Measurements from ENCODE around the gene RPS6KA2.
"Not testable (repeated sequence)": the region's sequence is repeated elsewhere in the genome, so short reads cannot be mapped to it uniquely, and the experiment has no call there.

RPS6KA2 gene

DNA sequence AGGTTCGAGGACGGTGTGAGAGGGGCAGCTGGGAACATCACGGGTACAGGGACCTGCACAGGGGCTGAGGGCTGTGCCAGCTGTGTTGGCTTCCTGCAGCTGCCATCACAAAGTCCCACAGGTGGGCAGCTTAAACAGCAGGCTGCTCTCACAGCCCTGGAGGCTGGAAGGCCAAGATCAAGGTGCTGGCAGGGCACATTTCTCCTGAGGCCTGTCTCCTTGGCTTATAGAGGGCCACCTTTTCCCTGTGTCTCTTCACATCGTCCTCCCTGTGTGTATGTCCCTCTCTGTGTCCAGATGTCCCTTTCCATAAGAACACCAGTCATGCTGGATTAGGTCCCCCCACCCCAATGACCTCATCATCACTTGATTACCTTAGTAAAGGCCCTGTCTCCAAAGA, 229.2 kb downstream of the RPS6KA2 start:
- DNase-seq (ENCODE audit: low read depth): no peak

DNA sequence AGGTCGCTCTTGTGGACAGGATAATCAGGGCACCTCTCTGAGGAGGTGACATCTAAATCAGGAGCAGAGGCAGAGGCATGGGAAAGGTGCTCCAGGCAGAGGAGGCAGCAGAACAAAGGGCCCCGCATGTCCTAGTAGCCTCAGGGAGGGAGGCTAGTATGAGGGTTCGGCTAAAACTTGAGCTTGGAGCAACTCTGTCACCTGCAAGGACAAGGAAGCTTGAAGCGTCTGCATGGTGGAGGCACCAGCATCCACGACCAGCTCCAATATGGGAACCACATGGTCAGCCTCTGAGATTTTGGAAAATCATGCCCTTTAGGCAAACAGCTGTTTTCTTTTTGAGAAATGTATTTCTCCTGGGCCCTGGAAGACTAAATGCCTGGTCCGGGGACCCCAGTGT, 231.3 kb downstream of the RPS6KA2 start:
- DNase-seq (ENCODE audit: low read depth): no peak

DNA sequence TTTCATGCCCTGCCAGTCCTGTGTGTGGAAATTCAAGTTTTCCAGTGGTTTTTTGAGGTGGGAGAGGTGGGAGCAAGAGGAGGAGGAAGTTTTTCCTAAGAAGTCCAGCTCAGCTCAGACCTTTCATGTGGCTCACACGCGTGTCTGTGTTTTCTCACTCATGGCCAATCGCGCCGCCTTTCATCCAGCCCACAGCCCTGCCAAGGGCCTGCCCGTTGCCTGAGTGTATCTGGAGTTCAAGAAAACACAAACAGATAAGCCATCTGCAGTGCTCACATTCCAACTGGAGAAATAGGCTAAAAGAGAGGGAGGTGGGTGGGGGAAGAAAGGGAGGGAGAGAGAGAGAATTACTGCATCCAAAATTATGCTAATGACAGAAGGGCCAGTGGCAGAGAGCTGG, 231.7 kb downstream of the RPS6KA2 start:
- DNase-seq (ENCODE audit: low read depth): no peak

DNA sequence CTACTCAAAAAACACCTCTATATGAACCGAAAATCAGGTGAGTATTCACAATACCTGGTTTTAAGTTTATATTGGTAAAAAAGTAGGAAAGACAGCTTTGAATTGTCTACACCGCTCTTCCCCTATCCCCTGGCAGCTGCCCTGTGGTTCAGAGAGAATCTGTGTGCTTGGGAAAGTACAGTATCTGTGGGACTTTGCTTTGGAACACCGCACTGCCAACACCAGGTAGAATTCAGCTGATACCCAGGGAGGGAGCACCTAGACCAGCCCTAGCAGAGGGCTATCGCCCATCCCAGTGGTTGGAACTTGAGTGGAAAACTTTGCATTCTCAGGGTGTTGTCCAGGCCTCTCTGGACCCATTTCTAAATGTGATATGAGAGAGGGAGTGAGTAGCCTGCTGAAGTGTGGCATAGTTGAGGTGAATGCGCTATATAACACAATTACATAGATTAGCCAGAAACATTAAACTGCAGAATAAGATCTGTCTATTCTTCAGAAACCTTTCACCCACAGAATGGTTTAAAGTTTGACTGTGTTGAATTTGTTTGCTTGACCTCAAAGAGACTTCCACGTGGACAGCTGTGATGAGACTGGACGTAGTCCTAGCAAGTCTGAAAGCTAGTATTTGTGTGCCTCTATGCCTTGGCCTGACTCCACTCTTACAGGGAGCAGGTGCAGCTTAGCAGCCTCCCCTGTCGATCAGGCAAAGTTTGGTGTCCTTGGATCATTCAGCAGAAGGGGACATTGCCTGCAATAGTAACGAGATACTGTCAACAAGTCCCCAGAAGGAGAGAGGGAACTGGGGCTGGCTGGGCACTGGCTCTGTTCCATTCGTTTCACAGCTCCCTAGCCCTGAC, 232.8 kb downstream of the RPS6KA2 start:
- no peak for DNase-seq (ENCODE audit: low read depth)

DNA sequence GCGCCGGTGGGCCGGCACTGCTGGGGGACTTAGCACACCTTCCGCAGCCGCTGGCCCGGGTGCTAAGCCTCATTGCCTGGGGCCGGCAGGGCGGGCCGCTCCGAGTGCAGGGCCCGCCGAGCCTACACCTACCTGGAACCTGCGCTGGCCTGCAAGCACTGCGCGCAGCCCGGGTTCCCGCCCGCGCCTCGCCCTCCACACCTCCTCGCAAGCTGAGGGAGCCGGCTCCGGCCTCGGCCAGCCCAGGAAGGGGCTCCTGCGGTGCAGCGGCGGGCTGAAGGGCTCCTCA, 233.6 kb downstream of the RPS6KA2 start:
- DNase-seq (ENCODE audit: low read depth): no peak

DNA sequence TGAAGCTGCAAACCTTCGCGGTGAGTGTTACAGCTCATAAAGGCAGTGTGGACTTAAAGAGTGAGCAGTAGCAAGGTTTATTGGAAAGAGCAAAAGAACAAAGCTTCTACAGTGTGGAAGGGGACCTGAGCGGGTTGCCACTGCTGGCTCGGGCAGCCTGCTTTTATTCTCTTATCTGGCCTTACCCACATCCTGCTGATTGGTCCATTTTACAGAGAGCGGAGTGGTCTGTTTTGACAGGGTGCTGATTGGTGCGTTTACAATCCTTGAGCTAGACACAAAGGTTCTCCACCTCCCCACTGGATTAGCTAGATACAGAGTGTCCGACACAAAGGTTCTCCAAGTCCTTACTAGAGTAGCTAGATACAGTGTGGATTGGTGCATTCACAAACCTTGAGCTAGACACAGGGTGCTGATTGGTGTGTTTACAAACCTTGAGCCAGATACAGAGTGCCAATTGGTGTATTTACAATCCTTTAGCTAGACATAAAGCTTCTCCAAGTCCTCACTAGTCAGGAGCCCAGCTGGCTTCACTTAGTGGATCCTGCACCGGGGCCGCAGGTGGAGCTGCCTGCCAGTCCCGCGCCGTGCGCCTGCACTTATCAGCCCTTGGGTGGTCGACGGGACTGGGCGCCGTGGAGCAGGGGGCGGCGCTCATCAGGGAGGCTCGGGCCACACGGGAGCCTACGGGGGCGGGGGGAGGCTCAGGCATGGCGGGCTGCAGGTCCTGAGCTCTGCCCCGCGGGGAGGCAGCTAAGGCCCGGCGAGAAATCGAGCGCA, 234.1 kb downstream of the RPS6KA2 start:
- DNase-seq (ENCODE audit: low read depth): not testable (repeated sequence)

DNA sequence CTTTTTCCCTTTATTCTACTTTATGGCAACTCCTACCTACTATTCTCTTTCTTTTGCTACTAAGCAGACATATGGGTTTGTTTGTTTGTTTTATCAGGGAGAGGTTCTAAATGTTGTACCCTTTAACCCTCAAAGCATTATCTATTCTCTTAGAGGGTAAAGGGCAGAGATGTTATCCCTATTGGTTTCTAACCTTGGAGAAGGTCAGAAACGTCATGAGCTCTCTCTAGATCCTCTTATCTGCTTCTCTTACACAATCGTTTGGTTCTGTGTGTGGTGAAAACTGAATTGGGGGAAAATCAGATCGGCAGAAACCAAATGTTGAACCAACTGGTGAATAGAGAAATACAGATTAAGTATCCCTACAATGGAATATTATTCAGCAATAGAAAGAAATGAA, 237.9 kb downstream of the RPS6KA2 start:
- DNase-seq (ENCODE audit: low read depth): no peak

DNA sequence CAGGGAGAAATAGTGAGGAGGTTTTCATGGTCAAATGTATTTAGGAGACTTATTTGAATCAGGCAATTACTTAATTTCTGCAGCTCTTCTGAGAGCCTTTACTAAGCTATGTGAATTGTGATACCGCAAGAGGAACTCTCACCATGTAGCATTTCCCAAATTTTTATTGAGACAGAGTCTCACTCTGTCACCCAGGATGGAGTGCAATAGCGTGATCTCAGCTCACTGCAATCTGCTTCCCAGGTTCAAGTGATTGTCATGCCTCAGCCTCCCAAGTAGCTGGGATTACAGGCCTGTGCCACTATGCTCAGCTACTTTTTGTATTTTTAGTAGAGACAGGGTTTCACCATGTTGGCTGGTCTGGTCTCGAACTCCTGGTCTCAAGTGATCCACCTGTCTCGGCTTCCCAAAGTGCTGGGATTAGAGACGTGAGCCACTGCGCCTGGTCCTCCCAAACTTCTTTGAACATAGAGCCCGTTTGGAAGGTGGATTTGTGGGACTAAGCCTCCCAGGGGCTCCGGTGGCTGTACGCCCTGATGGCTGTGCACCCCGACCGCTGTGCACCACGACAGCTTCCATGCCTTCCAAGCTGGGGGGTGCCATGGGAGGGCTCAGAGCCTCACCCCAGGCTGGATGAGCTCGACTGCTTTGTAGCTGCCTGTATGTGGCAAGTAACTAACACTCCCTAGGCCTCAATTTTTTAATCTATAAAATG, 238.6 kb downstream of the RPS6KA2 start:
- DNase-seq (ENCODE audit: low read depth): no peak

DNA sequence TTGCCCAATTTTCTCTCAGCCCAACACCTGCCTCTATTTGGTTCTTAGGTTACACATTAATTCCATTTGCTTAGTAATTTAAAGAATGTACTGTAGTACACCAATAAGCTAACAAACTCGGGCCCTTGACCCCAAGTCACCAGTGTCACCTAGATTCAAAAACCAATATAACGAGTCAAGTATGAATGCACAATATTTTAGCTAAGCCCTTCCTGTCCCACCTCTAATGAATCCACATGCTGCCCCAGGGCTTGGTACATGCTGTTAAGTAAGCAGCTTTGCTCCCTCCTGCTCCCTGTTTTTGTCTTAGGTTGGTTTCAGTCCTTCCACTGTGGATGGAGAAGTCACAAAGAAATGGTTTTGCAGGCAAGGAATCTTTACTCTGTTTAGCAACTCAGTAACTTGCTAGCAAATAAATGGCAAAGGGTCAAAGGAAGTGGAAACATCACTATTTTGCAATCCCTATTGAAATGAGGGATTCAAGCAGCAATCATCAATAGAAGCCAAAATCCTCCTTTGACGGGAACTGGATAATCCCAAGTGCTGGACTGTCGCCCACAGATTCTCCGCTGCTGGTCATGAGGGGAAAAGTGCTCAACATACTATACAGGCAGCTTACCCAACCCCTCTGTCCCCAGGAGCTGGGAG, 239.3 kb downstream of the RPS6KA2 start:
- no peak for DNase-seq (ENCODE audit: low read depth)

DNA sequence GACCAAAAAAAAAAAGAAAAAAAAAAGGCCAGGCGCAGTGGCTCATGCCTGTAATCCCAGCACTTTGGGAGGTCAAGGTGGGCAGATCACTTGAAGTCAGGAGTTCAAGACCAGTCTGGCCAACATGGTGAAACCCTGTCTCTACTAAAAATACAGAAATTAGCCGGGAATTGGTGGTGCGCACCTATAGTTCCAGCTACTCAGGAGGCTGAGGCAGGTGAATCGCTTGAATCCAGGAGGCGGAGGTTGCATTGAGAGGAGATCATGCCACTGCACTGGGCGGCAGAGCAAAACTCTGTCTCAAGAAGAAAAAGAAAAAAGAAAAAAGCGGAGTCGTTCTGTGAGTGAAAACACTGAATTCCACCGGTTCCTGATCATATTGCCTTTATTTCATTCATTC, 240.0 kb downstream of the RPS6KA2 start:
- DNase-seq (ENCODE audit: low read depth): not testable (repeated sequence)

DNA sequence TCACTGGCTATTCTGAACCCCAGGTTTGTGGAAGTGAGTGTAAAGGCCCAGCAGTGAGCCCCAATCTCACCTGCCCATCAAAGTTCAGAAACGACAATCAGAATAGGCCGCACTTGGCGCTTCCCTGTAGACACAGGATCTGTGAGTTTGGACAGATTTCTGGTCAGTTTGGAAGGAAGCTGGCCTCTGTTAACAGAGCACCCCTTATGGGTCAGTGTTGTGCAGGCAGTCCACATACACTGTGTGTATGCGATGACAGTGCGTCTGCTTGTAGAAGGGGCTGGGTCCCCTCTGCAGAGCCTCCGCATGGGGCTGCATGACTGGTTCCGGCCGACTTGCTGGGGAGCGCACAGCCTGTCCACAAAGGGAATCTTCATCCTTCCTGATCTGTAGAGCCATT, 240.9 kb downstream of the RPS6KA2 start:
- DNase-seq (ENCODE audit: low read depth): no peak

DNA sequence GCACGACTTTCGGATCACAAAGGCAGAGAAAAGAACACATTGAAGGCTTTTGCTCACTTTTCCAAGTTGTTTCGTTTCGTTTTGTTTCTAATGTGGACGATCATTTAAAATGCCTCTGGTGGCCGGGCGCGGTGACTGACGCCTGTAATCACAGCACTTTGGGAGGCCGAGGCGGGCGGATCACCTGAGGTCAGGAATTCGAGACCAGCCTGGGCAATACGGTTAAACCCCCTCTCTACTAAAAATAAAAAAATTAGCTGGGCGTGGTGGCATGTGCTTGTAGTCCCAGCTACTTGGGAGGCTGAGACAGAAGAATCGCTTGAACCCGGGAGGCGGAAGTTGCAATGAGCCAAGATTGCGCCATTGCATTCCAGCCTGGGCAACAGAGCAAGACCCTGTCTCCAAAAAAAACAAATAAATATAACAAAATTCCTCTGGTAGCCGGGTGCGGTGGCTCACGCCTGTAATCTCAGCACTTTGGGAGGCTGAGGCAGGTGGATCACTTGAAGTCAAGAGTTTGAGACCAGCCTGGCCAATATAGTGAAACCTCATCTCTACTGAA, 243.2 kb downstream of the RPS6KA2 start:
- not testable (repeated sequence) for DNase-seq (ENCODE audit: low read depth)

DNA sequence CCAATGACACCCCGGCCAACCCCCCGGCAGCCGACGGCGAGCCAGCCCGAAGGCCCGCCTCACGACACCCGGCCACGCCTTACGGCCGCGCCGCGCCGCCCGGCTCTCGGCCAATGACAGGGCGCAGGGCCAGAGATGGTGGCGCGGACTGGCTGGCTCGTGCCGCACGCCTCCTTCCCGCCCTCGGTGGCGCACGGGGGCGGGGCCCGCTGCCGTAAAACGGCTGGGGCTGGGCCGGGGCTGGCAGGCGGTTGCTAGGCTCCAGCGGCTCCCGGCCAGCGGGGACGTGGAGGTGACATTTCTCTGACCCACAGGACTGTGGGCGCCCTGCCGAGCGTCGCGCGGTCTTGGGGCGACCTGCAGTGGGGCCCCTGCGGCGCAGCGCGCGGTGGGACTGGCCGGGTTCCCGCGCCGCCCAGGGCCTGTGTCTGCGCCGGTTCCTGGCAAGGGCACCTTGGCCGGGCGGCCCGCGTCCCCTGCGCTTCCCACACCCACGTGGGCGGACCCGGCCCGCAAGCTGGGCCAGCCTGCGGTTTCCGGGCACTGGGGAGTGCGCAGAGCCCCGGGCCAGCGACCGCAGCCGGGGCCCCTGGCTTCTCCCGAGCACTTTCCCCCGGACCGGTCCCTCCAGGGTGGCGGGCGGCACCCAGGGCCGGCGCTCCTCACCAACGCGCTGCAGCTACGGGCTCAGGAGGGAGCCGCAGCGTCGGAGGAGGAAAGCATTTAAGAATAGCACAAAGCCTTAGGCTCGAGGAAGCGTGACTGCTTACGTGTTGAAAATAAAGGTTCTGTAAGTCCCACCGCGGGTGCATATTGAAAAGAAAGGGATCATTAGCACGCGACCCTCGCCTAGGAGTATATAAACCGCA, 243.9 kb downstream of the RPS6KA2 start, which contains the start of gene MPC1:
Gene MPC1 (minus strand): TSS at position 8 of the 869 bp plus-strand sequence. CDS start 64 bp downstream, outside the sequence.
- DNase-seq (ENCODE audit: low read depth): peak; percentile 90

DNA sequence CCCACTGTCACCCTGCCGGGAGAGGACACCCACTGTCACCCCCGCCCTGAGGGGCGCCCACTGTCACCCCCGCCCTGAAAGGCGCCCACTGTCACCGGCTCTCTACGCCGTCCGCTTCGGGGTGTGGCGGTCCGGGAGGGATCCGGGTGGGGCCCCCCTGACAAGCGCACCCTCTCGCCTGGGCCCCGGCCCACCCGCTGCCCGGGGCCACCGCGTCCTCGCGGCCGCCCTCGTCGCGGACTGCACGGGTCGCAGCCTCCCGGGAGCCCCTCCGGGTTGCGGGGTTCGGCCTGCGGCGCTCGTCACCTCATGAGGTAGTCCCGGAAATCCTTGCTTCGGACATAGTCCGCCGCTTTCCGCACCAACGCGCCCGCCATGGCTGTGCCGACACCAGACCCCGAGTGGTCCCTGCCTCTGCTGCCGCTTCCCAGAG, 244.5 kb downstream of the RPS6KA2 start:
- no peak for DNase-seq (ENCODE audit: low read depth)

DNA sequence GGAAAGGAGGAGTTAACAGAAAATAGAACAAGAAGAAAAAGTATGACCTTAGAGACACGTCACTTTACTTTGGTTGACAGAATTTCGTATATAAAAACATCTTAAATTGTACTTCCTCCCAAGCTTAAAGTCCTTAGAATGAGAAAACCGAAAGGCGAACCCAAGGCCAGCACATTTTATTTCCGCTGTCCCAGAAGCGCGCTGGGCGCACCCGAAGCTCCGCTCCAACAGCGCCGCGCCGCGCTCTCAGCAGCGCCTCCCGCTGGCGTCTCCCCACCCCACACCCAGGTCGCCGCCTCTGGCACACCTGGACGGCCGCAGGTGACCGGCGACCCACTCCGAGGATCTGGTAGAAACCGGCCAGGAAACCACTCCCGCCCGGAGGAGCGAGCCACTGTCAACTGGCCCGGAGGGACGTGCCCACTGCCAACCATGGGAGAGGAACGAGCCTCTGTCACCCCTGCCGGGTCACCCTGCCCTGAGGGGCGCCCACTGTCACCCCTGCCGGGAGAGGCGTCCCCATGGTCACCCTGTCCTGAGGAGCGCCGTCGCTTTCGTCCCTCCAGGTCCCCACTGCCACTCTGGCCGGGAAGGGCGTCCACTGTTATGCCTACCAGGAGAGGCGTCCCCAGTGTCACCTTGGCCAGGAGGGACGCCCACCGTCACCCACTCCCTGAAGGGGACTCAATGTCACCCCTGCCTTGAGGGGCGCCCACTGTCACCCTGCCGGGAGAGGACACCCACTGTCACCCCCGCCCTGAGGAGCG, 245.1 kb downstream of the RPS6KA2 start:
- DNase-seq (ENCODE audit: low read depth): peak; percentile 31

DNA sequence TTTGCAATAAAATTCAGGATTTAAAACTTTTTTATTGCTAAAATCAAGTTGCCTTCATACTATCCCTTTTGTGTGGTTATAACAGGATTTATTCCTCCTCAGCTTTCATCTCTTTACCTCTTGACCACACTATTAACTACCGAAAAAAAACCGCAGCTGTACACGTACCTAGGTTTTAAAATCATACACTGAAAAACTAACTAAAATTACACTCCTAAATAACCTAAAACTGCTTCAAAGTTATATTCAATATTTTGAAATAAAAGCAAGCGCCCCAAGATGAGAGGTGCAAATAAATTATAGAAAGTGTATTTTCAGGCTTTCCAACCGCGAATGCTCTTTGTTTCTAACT, 245.7 kb downstream of the RPS6KA2 start:
- DNase-seq (ENCODE audit: low read depth): no peak

DNA sequence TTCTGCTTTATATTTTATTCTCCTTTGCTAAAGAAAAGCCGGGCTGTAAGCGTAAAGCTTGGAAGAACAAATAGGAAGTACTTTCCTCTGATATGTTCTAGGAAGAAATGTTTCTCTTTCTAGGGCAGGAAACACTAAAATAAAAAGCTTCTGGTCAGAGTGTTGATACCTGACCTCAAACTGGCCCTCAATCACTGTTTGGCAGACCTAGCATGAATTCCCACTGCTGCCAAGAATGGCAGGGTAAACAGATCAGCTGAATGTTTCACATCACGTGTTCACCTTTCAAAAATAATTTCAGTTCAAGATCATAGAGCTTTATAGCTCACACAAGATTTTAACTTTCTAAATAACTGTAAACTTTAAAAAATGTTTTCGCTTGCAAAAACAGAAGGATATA, 247.3 kb downstream of the RPS6KA2 start:
- DNase-seq (ENCODE audit: low read depth): no peak

DNA sequence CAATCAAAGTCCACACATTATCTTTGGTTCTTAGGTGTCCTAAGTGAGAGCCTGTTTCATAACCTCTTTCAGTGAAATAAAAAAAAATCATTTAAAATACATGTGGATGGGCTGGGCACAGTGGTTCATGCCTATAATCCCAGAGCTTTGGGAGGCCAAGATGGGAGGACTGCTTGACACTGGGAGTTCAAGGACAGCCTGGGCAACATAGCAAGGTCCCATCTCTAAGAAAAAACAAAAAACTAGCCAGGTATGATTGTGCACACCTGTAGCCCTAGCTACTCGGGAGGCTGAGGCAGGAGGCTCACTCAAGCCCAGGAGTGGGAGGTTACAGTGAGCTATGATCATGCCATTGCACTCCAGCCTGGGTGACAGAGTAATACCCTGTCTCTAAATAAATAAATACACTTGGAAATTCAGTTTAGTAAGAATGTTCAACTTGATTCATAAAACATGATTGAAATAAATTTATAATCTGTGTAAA, 247.9 kb downstream of the RPS6KA2 start:
- no peak for DNase-seq (ENCODE audit: low read depth)

DNA sequence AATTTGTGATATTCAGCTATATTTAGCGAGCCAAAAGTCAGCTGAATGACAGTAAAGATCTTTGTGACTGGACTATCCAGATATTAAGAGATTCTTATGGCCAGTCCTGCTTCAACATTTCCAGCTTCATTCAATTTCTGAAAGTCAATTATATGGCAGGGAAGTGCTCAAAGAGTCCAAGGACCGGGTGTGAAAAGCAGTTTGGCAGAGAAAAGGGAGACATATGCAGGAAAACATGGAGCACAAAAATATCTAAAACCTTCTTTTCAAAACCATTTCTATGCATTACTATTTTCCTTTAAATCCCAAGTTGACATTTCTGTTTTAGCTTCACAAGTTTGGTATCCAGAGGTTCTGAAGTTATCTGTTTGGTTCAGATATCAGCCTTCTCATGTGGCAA, 249.3 kb downstream of the RPS6KA2 start:
- no peak for DNase-seq (ENCODE audit: low read depth)

DNA sequence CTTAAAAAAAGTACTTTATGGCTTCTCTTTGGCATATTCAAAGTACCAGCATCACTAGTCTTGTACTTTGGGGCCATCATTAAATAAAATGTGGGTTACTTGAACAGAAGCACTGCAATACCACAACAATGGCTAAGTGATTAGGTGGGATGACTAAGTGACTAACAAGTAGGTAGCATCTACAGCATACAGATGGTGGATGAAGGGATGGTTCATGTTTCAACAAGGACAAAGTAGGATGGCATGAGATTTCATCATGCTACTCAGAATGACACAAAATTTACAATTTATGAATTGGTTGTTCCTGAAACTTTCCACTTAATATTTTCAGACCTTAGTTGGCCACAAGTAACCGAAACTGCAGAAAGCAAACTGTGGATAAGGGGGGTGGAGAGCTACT, 252.0 kb downstream of the RPS6KA2 start:
- DNase-seq (ENCODE audit: low read depth): no peak

Measured in stimulated activated CD8-positive, alpha-beta memory T cell treated with anti-CD3 and anti-CD28 coated beads, Interleukin-15, amount 100 ng/mL, for 24 hours (primary cell).